NB4 (cell line): ENCODE results near the gene PIK3CD.
A peak's percentile ranks its signal among the peaks of the same experiment; 100 is the strongest.

ENCODE experiments used
- DNase-seq: peaks from one replicate; pipeline ENCODE4 v3.0.0; 2010; ENCODE audit warnings: low read depth
- H3K4me3 ChIP-seq: one replicate; pipeline ENCODE4 v1.5.1; 2011; ENCODE audit warnings: mild to moderate bottlenecking, low read depth, low read length, moderate library complexity
- CTCF ChIP-seq: IDR thresholded peaks from one replicate; pipeline ENCODE4 v1.5.1; 2012; ENCODE audit warnings: low read depth, low read length
- MAX ChIP-seq: IDR thresholded peaks from 2 replicates; pipeline ENCODE4 v1.6.1; 2011; ENCODE audit warnings: low read depth, low read length
- MYC ChIP-seq: IDR thresholded peaks from 2 replicates; pipeline ENCODE4 v1.6.1; 2011; ENCODE audit warnings: low read depth, low read length
- POLR2A ChIP-seq: IDR thresholded peaks from 2 replicates; pipeline ENCODE4 v1.6.1; 2011; ENCODE audit warnings: mild to moderate bottlenecking; ENCODE audit not compliant: insufficient read length; ENCODE audit errors: extremely low read depth

PIK3CD gene

GRCh38 chr1:9629445-9630201 is 21.9 kb upstream of the PIK3CD start:
- peak; percentile 56 for TF ChIP-seq POLR2A
- TF ChIP-seq CTCF, result no peak
- peak; percentile 95 for TF ChIP-seq MYC
- TF ChIP-seq MAX, result peak; percentile 88
- H3K4me3 ChIP-seq, result peak overlapping the region; percentile 90
- DNase-seq, result peak; percentile 95

GRCh38 chr1:9630331-9631111 is 21.0 kb upstream of the PIK3CD start:
- H3K4me3 ChIP-seq, result peak overlapping the region; percentile 90

GRCh38 chr1:9631613-9632012 is 19.9 kb upstream of the PIK3CD start:
- no peak for DNase-seq
- TF ChIP-seq POLR2A (no peak), MAX (no peak), MYC (no peak), CTCF (no peak)
- H3K4me3 ChIP-seq, result no peak overlapping the region

More at GRCh38 chr1:9630331-9631111, 21.0 kb upstream of the PIK3CD start:
- TF ChIP-seq MYC (no peak), MAX (no peak), POLR2A (no peak), CTCF (no peak)
- DNase-seq, result peak; percentile 50

GRCh38 chr1:9633493-9633892 is 18.0 kb upstream of the PIK3CD start:
- no peak overlapping the region for H3K4me3 ChIP-seq
- TF ChIP-seq POLR2A (no peak), CTCF (no peak), MAX (no peak), MYC (no peak)
- peak; percentile 52 for DNase-seq

- TF ChIP-seq MAX, result no peak
- TF ChIP-seq POLR2A, result no peak
- TF ChIP-seq CTCF, result no peak
- TF ChIP-seq MYC, result no peak
- no peak overlapping the region for H3K4me3 ChIP-seq
- DNase-seq, result no peak
Observed at GRCh38 chr1:9634582-9634981, 16.9 kb upstream of the PIK3CD start.
